GM12878 (cell line): ENCODE results near the gene SLC39A11. TPM values are rescaled to one million over a fixed set of nuclear protein-coding genes. Genes with fewer than 3 reads are reported as not detected.

Experiments
- ATAC-seq: fragments of 200-7000 bp; cut with Tn5 transposase; 3 replicates; pipeline ENCODE4 v1.9.1; 2020; ENCODE audit warnings: mild to moderate bottlenecking, moderate library complexity
- BruUV-seq: library from RNA; stranded (reverse); fragments of 400-500 nt; replicated peaks from 2 replicates; lab custom pipeline; 2021; lab: Mats Ljungman, UMichigan
- CTCF ChIA-PET: fragments of 300-600 bp; sonication (Branson Sonifier 250); formaldehyde crosslinking; extraction: SDS; loops from one replicate; lab custom pipeline; 2021; ENCODE audit warnings: inconsistent platforms; lab: Yijun Ruan, JAX
- POLR2A ChIA-PET: fragments of 350-600 bp; formaldehyde crosslinking; extraction: SDS; loops from one replicate; lab custom pipeline; 2021; ENCODE audit warnings: inconsistent platforms; lab: Charles Lee
- RAD21 ChIA-PET: fragments of 300-600 bp; sonication (Branson Sonifier 250); formaldehyde crosslinking; loops from one replicate; lab custom pipeline; 2023; ENCODE audit warnings: antibody characterized with exemption; ENCODE audit not compliant: unreplicated experiment; lab: Charles Lee
- SMC1A ChIA-PET: fragments of 300-600 bp; sonication (Branson Sonifier 250); formaldehyde crosslinking; loops from one replicate; lab custom pipeline; 2023; ENCODE audit not compliant: unreplicated experiment, uncharacterized antibody; lab: Charles Lee
- DNase-seq: peaks from one replicate; pipeline ENCODE4 v3.0.0-alpha.2; 2011; ENCODE audit warnings: low read depth, low spot score
- FAIRE-seq: peaks from 3 replicates; lab custom pipeline; 2011; peaks lifted over from hg19 to GRCh38; lab: Jason Lieb, UNC
- H2AFZ ChIP-seq: 2 replicates; pipeline ENCODE4 v1.6.0; 2011; ENCODE audit warnings: low read depth, low read length, control low read depth; ENCODE audit not compliant: control insufficient read depth
- H3K27ac ChIP-seq: 2 replicates; pipeline ENCODE4 v1.5.1; 2011; ENCODE audit warnings: control low read depth; ENCODE audit not compliant: control insufficient read depth, insufficient read depth
- H3K27me3 ChIP-seq, 2 experiments: replicated peaks in 1 of 2; 2 replicates each; pipeline versions ENCODE4 v1.6.0 to v1.6.1; 2011; ENCODE audit warnings: low read length in 1 of 2; ENCODE audit not compliant: control insufficient read depth in 2 of 2, insufficient read depth in 2 of 2
- H3K36me3 ChIP-seq, 2 experiments: 2 replicates each; pipeline ENCODE4 v1.5.1; 2011; ENCODE audit warnings: low read length in 1 of 2; ENCODE audit not compliant: control insufficient read depth in 2 of 2, insufficient read depth in 2 of 2
- H3K4me1 ChIP-seq: 2 replicates; pipeline ENCODE4 v1.6.1; 2011; ENCODE audit warnings: mild to moderate bottlenecking, low read length, moderate library complexity, mixed read lengths; ENCODE audit not compliant: control insufficient read depth, insufficient read depth
- H3K4me2 ChIP-seq: 2 replicates; pipeline ENCODE4 v1.6.0; 2011; ENCODE audit warnings: control low read depth; ENCODE audit not compliant: control insufficient read depth, insufficient read depth
- H3K4me3 ChIP-seq: fragments of 200-600 bp; sonication (generic); 2 replicates; pipeline ENCODE4 v1.5.1; 2016
- H3K79me2 ChIP-seq: 2 replicates; pipeline ENCODE4 v1.6.0; 2011; ENCODE audit warnings: low read length; ENCODE audit not compliant: control insufficient read depth, insufficient read depth
- H3K9ac ChIP-seq: 2 replicates; pipeline ENCODE4 v1.8.0; 2011; ENCODE audit warnings: low read length, control low read depth, mixed read lengths; ENCODE audit not compliant: control insufficient read depth, insufficient read depth
- H3K9me3 ChIP-seq: replicated peaks from 3 replicates; pipeline ENCODE4 v1.5.1; 2011; ENCODE audit warnings: mild to moderate bottlenecking, low read length; ENCODE audit not compliant: control insufficient read depth, insufficient read depth
- H4K20me1 ChIP-seq: 2 replicates; pipeline ENCODE4 v1.6.0; 2011; ENCODE audit not compliant: control insufficient read depth, insufficient read depth
- BACH1 ChIP-seq: fragments of 450-650 bp; IDR thresholded peaks from 2 replicates; pipeline ENCODE4 v1.6.1; 2017; ENCODE audit warnings: mild to moderate bottlenecking, borderline replicate concordance
- BCLAF1 ChIP-seq: fragments of 450-650 bp; IDR thresholded peaks from 2 replicates; pipeline ENCODE4 v1.6.1; 2017; ENCODE audit warnings: antibody characterized with exemption, mild to moderate bottlenecking, moderate library complexity
- CEBPB ChIP-seq, 2 experiments: fragments of 150-350 bp in 1 of 2; IDR thresholded peaks; 2 replicates each; pipeline ENCODE4 v1.6.1; 2012 to 2014; ENCODE audit warnings: low read depth in 2 of 2, low read length in 2 of 2, borderline replicate concordance in 1 of 2, inconsistent platforms in 1 of 2
- EED ChIP-seq: sonication (generic); IDR thresholded peaks from 2 replicates; pipeline ENCODE4 v1.6.1; 2016; ENCODE audit warnings: antibody characterized with exemption, low read depth
- ESRRA ChIP-seq: IDR thresholded peaks from 2 replicates; pipeline ENCODE4 v1.6.1; 2012; ENCODE audit warnings: mild to moderate bottlenecking, low read length, improper control_type of control experiment
- EZH2 ChIP-seq: IDR thresholded peaks from 2 replicates; pipeline ENCODE4 v1.6.1; 2012; ENCODE audit warnings: low read depth, mild to moderate bottlenecking, control low read depth, inconsistent platforms, low read length, borderline replicate concordance; ENCODE audit not compliant: control insufficient read depth
- GATAD2B ChIP-seq: fragments of 450-650 bp; conservative IDR thresholded peaks from 2 replicates; pipeline ENCODE4 v1.6.1; 2017; ENCODE audit warnings: low read depth, mild to moderate bottlenecking, moderate library complexity
- HDGF ChIP-seq: fragments of 450-650 bp; IDR thresholded peaks from 2 replicates; pipeline ENCODE4 v1.6.1; 2016; ENCODE audit warnings: antibody characterized with exemption
- MYC ChIP-seq: IDR thresholded peaks from 2 replicates; pipeline ENCODE4 v1.6.1; 2011; ENCODE audit warnings: mild to moderate bottlenecking, low read length, moderate library complexity, inconsistent platforms; ENCODE audit not compliant: insufficient read depth, insufficient replicate concordance, insufficient read length, severe bottlenecking
- NFIC ChIP-seq: IDR thresholded peaks from 2 replicates; pipeline ENCODE4 v1.6.1; 2012; ENCODE audit warnings: low read depth, mild to moderate bottlenecking, inconsistent platforms, low read length, moderate library complexity
- NFYB ChIP-seq: IDR thresholded peaks from 2 replicates; pipeline ENCODE4 v1.6.1; 2011; ENCODE audit warnings: low read depth, mild to moderate bottlenecking, low read length, improper control_type of control experiment, moderate library complexity; ENCODE audit not compliant: insufficient read depth
- POLR2AphosphoS5 ChIP-seq: IDR thresholded peaks from 2 replicates; pipeline ENCODE4 v1.6.1; 2011; ENCODE audit warnings: mild to moderate bottlenecking, low read length, inconsistent platforms
- RAD51 ChIP-seq: fragments of 450-650 bp; IDR thresholded peaks from 2 replicates; pipeline ENCODE4 v1.6.1; 2016; ENCODE audit warnings: moderate library complexity, mild to moderate bottlenecking, inconsistent platforms
- SIN3A ChIP-seq: IDR thresholded peaks from 2 replicates; pipeline ENCODE4 v1.6.1; 2012; ENCODE audit warnings: low read depth, low read length, improper control_type of control experiment
- ZBTB33 ChIP-seq: fragments of 450-650 bp; IDR thresholded peaks from 2 replicates; pipeline ENCODE4 v1.6.1; 2017; ENCODE audit warnings: mild to moderate bottlenecking
- ZBTB40 ChIP-seq: fragments of 450-650 bp; IDR thresholded peaks from 2 replicates; pipeline ENCODE4 v1.6.1; 2016; ENCODE audit warnings: mild to moderate bottlenecking, moderate library complexity, borderline replicate concordance
- WGBS: methylation state at CpG from one replicate; pipeline ENCODE4 v1.1.6; 2016; ENCODE audit warnings: low lambda C conversion rate; ENCODE audit not compliant: insufficient replicate concordance, insufficient coverage; ENCODE audit errors: missing lambda C conversion rate; 5-methylcytosine and 5-hydroxymethylcytosine counted together
- in situ Hi-C: fragments of 300-500 bp; cut with MboI; formaldehyde crosslinking; loops from 9 replicates; pipeline ENCODE4 v1.14.3; 2018; ENCODE audit warnings: mixed read lengths
- intact Hi-C: fragments of 100-400 bp; cut with micrococcal nuclease; formaldehyde crosslinking; loops from one replicate; pipeline ENCODE4 v1.14.2; 2022; ENCODE audit not compliant: unreplicated experiment
- polyA plus RNA-seq, 11 experiments: library from polyadenylated mRNA; depleted of rRNA in 4 of 11; unstranded in 6 of 11; stranded (reverse) in 5 of 11; fragments of >200 nt; fragmentation: Nextera tagmentation in 4 of 11; fragmentation: Illumina TruSeq in 1 of 11; extraction: Ambion mirVana in 4 of 11; extraction: Trizol in 1 of 11; gene quantifications; 1 replicate in 1 of 11; 2 replicates in 10 of 11; pipeline versions ENCODE4 v1.2.1 to v1.2.3, GENCODE V29; 2011 to 2016; ENCODE audit warnings: inconsistent platforms in 2 of 11, missing spikeins in 2 of 11, low read depth in 1 of 11
- total RNA-seq, 4 experiments: library from RNA; depleted of rRNA in 3 of 4; stranded (reverse); fragments of >200 nt in 3 of 4; fragmentation: Illumina TruSeq in 1 of 4; extraction: Trizol in 1 of 4; gene quantifications; 2 replicates each; pipeline versions ENCODE4 v1.2.1 to v1.2.3, GENCODE V29; 2013 to 2021

The SLC39A11 gene
- total and polyA plus RNA-seq, 10 of the 15 experiments (the other 5 are each of a cell fraction or from before 2014, with no cell fraction given): 8.6 to 23.8 (median 14.0) TPM

GRCh38 chr17:73042225-73042624 is 50.3 kb downstream of the SLC39A11 start:
- WGBS: 51% methylated on average over 5 of the region's 5 CpGs
- no peak overlapping the region for H3K27ac ChIP-seq
- intact Hi-C loops (loop anchor here (5.0 kb wide), 1 partner anchor 115 kb away; no protein-coding TSS in a partner anchor), in situ Hi-C loops (no loop called here)
- H3K27me3 ChIP-seq: no peaks in the 10 kb centered on the region
- DNase-seq: no peak
- no peaks in the 10 kb centered on the region; a peak in 2 of 4 replicates for H3K36me3 ChIP-seq
- no peak for FAIRE-seq
- no peak overlapping the region for H2AFZ ChIP-seq
- peaks cover 2% of the 10 kb centered on the region for H3K79me2 ChIP-seq
- no peak overlapping the region for H3K4me2 ChIP-seq
- ATAC-seq: no peak
- ChIA-PET POLR2A (interaction anchor here (0.5 to 1.0 kb wide), 2 partner anchors 10 to 75 kb away, joined by 4 to 5 read pairs; no protein-coding TSS in a partner anchor), SMC1A (interaction anchor here (0.6 kb wide), 1 partner anchor 146 kb away, joined by 3 read pairs; no protein-coding TSS in a partner anchor), CTCF (interaction anchor here (0.9 to 1.7 kb wide), 2 partner anchors 48 to 56 kb away, joined by 3 to 9 read pairs; no protein-coding TSS in a partner anchor), RAD21 (no interaction called here)
- H4K20me1 ChIP-seq: peaks cover 4% of the 10 kb centered on the region; the same call in 1 of the 2 replicates
- H3K9me3 ChIP-seq: no peaks in the 10 kb centered on the region; the same call in 2 of the 3 replicates
- no peak overlapping the region for H3K4me3 ChIP-seq
- H3K4me1 ChIP-seq: peaks cover 7% of the 10 kb centered on the region
- BruUV-seq: no TSS peak
- no peak overlapping the region for H3K9ac ChIP-seq
- no peak for TF ChIP-seq ZBTB40
- no peak for TF ChIP-seq MYC
- TF ChIP-seq SIN3A: no peak
- no peak for TF ChIP-seq BCLAF1
- TF ChIP-seq EZH2: no peak
- no peak for TF ChIP-seq ZBTB33
- no peak for TF ChIP-seq POLR2AphosphoS5
- no peak for TF ChIP-seq BACH1
- no peak for TF ChIP-seq ESRRA
- TF ChIP-seq HDGF: no peak
- no peak for TF ChIP-seq NFYB
- no peak for TF ChIP-seq GATAD2B
- TF ChIP-seq NFIC: no peak
- no peak for TF ChIP-seq RAD51
- TF ChIP-seq EED: no peak
- TF ChIP-seq CEBPB (IDR thresholded peaks at IDR 0.05; ENCODE audit: borderline replicate concordance in 1 of 2, low read depth in 2 of 2, low read length in 2 of 2): no peak
